Astrocyte of the cerebellum (primary cell): ENCODE results near the gene LAMA2.
"Not testable (repeated sequence)": the region's sequence is repeated elsewhere in the genome, so short reads cannot be mapped to it uniquely, and the experiment has no call there.

Source experiments
- DNase-seq: peaks from one replicate; pipeline ENCODE4 v3.0.0-alpha.2; 2011; ENCODE audit warnings: low read depth
- H3K4me3 ChIP-seq: 2 replicates; pipeline ENCODE4 v1.5.1; 2011; ENCODE audit warnings: mild to moderate bottlenecking, low read depth, low read length, moderate library complexity
- CTCF ChIP-seq: IDR thresholded peaks from 2 replicates; pipeline ENCODE4 v1.5.1; 2012; ENCODE audit warnings: low read length, low read depth, moderate library complexity, mild to moderate bottlenecking; ENCODE audit errors: missing control alignments
- in situ Hi-C: cut with HindIII; loops from 2 replicates; pipeline ENCODE4 v1.10.0; 2017; ENCODE audit warnings: low sequenced_read_pairs

Gene LAMA2

GRCh38 chr6:129033180-129033579 is 150.2 kb downstream of the LAMA2 start:
- no peak for TF ChIP-seq CTCF

GRCh38 chr6:129033581-129033980 is 150.6 kb downstream of the LAMA2 start:
- no peak for DNase-seq
- no peak for TF ChIP-seq CTCF
- in situ Hi-C loops, result no loop called here
- H3K4me3 ChIP-seq, result no peak overlapping the region

More at GRCh38 chr6:129033180-129033579, 150.2 kb downstream of the LAMA2 start:
- no peak for DNase-seq
- no peak overlapping the region for H3K4me3 ChIP-seq
- in situ Hi-C loops, result no loop called here

- DNase-seq, result no peak
- no peak for TF ChIP-seq CTCF
- H3K4me3 ChIP-seq, result no peak overlapping the region
- in situ Hi-C loops, result no loop called here
These were observed 158.6 kb downstream of the LAMA2 start for GRCh38 chr6:129041563-129041962.

- no peak for DNase-seq
- no peak for TF ChIP-seq CTCF
- in situ Hi-C loops, result no loop called here
- no peak overlapping the region for H3K4me3 ChIP-seq
These were observed 163.6 kb downstream of the LAMA2 start for GRCh38 chr6:129046526-129046925.

GRCh38 chr6:129047834-129048233 is 164.9 kb downstream of the LAMA2 start:
- no peak overlapping the region for H3K4me3 ChIP-seq
- in situ Hi-C loops, result no loop called here
- no peak for DNase-seq
- no peak for TF ChIP-seq CTCF

GRCh38 chr6:129050086-129050485 is 167.1 kb downstream of the LAMA2 start:
- in situ Hi-C loops, result no loop called here
- DNase-seq, result no peak
- no peak overlapping the region for H3K4me3 ChIP-seq
- TF ChIP-seq CTCF, result no peak

- in situ Hi-C loops, H3K4me3 ChIP-seq, DNase-seq: not testable (repeated sequence)
These were observed 170.2 kb downstream of the LAMA2 start for GRCh38 chr6:129053143-129053542.
